ENCODE results near the gene ARF3. TPM values are rescaled to one million over a fixed set of nuclear protein-coding genes. Genes with fewer than 3 reads are reported as not detected.

Gene ARF3
- total RNA-seq, 1 donor from 2014 or later = 70.3 TPM

Small RNAs within 50 kb of the gene (small RNA-seq; reads per million reads assigned to genes)
- not detected for gene AC073610.1 (ENCODE audit: low replicate concordance)
- gene RNU6-600P (ENCODE audit: low replicate concordance) = not detected
- gene RNU6-940P (ENCODE audit: low replicate concordance) = not detected

Other genes with a start within 250 kb of the ARF3 start
- gene CCNT1, start 240.8 kb downstream of the ARF3 start, total RNA-seq = 30.0 TPM
- 28.8 TPM for gene ADCY6, start 168.4 kb downstream of the ARF3 start, total RNA-seq
- gene CACNB3, start 139.0 kb downstream of the ARF3 start, total RNA-seq = 42.8 TPM
- gene DDX23, start 105.3 kb downstream of the ARF3 start, total RNA-seq = 53.1 TPM
- gene RND1, start 91.6 kb downstream of the ARF3 start, total RNA-seq = 27.5 TPM
- 5.9 TPM for gene FKBP11, start 32.0 kb downstream of the ARF3 start, total RNA-seq
- gene WNT10B, start 14.2 kb upstream of the ARF3 start, total RNA-seq = 6.6 TPM
- not detected for gene WNT1, start 20.8 kb upstream of the ARF3 start, total RNA-seq
- gene DDN, start 41.9 kb upstream of the ARF3 start, total RNA-seq = 11.1 TPM
- gene PRKAG1, start 61.3 kb upstream of the ARF3 start, total RNA-seq = 19.4 TPM
- gene KMT2D, start 103.3 kb upstream of the ARF3 start, total RNA-seq = 38.4 TPM
- 0.49 TPM for gene RHEBL1, start 112.5 kb upstream of the ARF3 start, total RNA-seq
- gene DHH, start 137.3 kb upstream of the ARF3 start, total RNA-seq = under 0.01 TPM
- gene LMBR1L, start 153.4 kb upstream of the ARF3 start, total RNA-seq = 59.5 TPM
- gene TUBA1B, start 173.9 kb upstream of the ARF3 start, total RNA-seq = 782 TPM
- gene TUBA1A, start 231.6 kb upstream of the ARF3 start, total RNA-seq = 6,946 TPM